ENCODE data around the gene SFR1.
"Not testable (repeated sequence)": the region's sequence is repeated elsewhere in the genome, so short reads cannot be mapped to it uniquely, and the experiment has no call there.

Gene SFR1

DNA sequence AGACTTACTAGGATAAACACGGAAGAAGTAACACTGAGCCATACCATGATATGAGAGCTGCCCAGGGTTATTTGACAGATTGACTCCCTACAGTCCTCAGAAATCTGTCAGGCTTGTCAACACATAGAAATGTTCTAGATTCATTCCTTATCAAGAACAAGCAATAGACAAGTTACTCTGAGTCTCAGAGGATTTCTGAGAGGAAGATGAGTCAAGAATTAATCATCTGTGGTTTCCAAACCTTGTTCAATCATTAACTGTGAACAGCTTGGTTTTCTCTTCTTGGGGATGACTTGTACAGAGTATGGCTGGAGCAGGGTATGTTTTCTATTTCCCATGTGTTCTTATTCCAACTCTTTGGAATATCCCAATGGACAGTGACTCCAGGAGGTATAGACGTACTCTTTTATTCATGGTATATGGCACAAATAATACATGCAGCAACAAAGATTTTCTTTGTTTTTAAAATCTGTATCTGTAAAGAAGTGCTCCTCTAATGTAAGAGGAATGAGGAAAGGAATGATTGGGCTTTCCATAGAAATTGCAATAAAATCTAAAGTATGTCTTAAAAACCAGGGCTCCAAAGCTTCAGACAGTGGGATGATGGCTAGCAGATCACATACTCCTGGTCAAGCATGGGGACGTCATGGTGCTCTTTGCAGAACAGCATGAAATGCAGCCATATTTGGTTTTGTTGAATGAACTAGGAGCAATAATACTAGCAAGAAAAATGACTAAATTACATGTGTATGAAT lies 11.9 kb upstream of the SFR1 start:
- DNase-seq, result no peak

- no peak for DNase-seq
Observed at GRCh38 chr10:104113376-104113956, 8.5 kb upstream of the SFR1 start.

DNA sequence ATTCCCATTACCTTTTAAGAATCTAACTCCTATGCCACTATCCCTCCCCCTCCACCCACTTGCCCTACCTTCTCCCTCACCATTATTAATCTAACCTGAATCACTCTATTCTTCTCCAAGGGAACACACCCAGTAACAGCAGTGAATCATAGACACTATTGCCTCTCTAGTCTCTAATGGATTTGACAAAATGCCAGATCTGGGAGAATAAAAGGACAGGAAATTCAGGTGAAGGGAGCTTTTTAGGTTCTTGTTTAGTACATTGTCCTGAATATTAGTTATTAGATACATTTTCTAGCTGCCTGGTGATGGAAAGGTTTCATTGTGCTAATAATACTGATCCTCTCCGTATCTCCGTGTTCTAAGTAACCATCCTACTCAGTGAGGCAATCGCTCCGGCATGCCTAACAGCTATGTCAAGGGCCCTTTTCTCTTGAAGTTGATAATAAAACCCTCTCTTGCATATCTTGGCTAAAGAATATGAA lies 4.1 kb upstream of the SFR1 start:
- no peak for DNase-seq

DNA sequence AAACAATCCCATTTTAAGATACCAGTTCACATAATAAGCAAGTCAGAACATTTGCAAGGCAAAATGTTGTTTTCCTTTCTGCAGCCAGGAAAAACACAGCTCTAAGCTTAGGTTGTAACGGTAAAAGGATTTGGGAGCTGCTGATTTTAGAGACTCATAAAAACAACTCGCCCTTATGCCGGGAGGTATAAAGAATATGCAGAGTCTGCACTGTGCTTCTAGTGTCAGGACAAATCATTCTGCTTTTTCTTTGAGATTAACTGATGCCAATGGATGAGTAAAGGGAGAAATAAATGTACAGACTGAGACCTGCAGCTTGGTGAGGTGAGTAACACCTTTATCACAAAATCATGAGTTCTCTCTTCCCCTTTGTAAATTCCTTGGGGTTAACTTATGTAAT lies 2.0 kb upstream of the SFR1 start:
- no peak for DNase-seq

DNA sequence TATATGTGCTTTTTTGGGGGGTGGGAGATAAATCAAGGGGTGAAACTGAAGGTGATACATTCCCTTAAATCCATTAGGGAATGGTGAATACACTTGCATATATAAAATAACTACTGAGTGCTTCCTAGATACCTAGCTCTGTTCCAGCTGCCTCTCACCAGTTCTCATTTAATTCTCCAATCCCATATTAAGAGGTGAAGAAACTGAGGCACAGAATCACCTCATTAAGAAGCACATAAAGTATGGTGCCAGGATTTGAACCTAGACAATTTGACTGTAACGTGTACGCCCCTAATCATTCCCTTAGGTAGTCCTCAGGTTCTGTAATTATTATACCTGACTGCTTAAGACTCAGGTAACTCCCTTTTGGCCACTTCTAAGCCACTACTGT lies 1.5 kb upstream of the SFR1 start:
- no peak for DNase-seq

GRCh38 chr10:104120903-104121484 lies 977 bp upstream of the SFR1 start:
- peak; percentile 73 for DNase-seq

GRCh38 chr10:104122225-104123107 lies 495 bp downstream of the SFR1 start:
- no peak for DNase-seq

DNA sequence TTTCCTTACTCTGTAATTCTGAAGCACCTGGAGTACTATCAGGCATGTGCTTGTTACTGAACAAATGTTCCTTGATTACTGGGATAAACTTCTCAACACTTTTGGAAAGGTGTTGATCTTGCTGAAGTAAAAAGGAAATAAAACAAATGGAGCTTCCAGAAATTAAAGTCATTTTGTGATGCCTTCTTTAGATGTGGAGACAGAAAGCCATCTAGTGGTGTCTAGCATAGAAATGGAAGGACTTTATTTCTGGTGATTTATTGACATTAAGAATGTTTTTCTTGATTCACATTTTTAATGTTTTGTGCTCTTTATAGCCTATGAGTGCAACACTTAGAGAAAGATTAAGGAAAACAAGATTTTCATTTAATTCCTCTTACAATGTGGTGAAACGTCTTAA lies 1.4 kb downstream of the SFR1 start:
- no peak for DNase-seq

- no peak for DNase-seq
Observed at GRCh38 chr10:104127411-104127810, 5.4 kb downstream of the SFR1 start.

DNA sequence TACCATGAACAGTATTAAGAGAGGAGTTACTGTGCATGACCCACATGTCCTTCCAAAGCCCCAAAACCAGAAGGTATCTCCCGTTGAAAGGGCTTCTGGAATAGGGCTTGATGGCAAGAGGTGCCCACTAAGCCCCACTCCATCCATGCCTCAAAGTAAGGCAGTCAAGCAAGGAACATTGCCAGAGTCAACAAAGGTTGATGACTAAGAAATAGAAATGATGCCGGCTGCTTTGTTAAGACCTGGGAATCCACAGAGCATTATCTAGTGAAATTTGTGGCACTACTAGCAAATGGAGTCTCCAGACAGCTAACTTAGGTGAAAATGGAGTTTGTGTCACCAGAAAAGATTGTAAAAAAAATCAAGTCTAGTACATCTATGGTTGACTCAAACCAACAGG lies 6.2 kb downstream of the SFR1 start:
- DNase-seq, result no peak

DNA sequence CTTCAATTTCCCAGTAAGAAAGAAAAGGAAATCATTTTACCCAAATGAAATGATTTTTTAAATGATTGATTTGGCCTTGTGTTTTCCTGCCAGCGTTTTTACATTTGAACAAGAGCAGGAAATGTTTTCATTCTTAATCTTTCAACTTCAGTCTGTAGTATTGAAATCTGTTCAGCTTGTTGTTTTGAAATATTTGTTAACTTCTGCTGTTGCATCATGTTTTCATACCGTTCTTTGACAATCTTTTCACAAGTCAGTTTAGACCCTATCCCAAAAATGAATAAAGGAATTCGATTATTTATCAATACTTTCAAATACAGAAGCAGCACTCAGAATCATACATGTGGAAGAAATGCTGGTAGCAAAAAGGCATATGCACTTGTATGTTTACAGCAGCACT lies 8.1 kb downstream of the SFR1 start:
- no peak for DNase-seq

DNA sequence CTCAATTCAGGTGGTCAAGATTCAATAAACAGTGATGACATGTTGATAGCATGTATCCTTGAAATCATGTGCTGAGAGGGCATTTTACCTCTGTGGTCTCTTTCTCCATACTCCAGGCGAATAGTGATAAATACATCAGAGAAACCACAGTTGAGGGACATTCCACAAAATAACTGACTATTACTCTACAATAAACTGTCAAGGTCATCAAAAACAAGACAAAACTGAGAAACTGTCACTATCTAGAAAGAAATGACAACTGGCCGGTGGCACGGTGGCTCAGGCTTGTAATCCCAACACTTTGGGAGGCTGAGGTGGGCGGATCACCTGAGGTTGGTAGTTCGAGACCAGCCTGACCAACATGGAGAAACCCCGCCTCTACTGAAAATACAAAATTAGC lies 16.2 kb downstream of the SFR1 start:
- DNase-seq, result no peak

- no peak for DNase-seq
Observed at GRCh38 chr10:104139221-104139620, 17.2 kb downstream of the SFR1 start.

DNA sequence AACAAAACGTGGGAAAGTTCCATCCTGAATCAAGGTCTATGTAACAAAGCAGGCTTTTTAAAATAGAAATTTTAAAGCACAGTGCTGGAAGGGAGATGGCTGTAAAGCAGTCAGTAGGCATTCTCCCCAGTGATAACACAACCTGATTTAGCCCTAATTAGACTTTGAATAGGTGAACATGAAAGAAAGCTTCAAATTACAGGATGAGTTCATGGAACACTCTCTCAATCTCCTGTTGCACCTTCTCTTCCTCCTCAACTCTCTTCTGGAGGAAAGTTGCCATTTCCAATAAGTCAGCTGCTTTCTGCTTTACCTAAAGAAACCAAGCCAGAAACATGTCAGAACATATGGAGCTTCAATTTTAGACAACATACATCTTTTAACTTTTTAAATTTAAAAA lies 20.1 kb downstream of the SFR1 start:
- DNase-seq, result no peak

- no peak for DNase-seq
Observed at GRCh38 chr10:104143829-104144228, 21.9 kb downstream of the SFR1 start.

GRCh38 chr10:104144931-104145330 lies 23.0 kb downstream of the SFR1 start:
- DNase-seq, result no peak

- no peak for DNase-seq
Observed at GRCh38 chr10:104146882-104147281, 24.9 kb downstream of the SFR1 start.

GRCh38 chr10:104150139-104150538 lies 28.2 kb downstream of the SFR1 start:
- no peak for DNase-seq

- no peak for DNase-seq
Observed at GRCh38 chr10:104151737-104152136, 29.8 kb downstream of the SFR1 start.

DNA sequence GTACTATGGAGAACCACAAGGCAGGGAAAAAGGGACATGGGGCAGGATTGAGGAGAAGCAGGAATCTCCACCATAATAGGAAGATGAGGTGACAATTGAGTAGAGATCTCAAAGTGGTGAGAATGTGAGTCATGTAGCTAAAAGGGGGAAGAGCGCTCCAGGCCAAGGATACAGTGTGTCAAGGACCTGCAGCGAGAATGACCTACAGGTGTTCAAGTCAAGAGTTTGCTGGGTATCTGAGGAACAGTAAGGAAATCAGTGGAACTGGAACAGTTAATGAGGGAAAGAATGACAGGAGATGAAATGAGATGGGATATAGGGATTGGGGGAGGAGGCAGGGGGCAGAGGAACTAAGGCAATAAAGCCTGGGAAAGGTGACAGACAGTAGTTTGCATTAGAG lies 33.6 kb downstream of the SFR1 start:
- DNase-seq, result no peak

- peak; percentile 26 for DNase-seq
Observed at GRCh38 chr10:104170610-104171254, 48.8 kb downstream of the SFR1 start.

GRCh38 chr10:104174136-104174535 lies 52.2 kb downstream of the SFR1 start:
- not testable (repeated sequence) for DNase-seq
